22Rv1 (cell line): Measurements from ENCODE around the gene DSCAML1.
"Not testable (repeated sequence)": the region's sequence is repeated elsewhere in the genome, so short reads cannot be mapped to it uniquely, and the experiment has no call there.

ENCODE experiments used
- H3K27ac ChIP-seq: fragments of 450-650 bp; 2 replicates; pipeline ENCODE4 v1.5.1; 2017
- CTCF ChIP-seq: fragments of 450-650 bp; IDR thresholded peaks from 2 replicates; pipeline ENCODE4 v1.5.1; 2017; ENCODE audit warnings: mild to moderate bottlenecking
- ZFX ChIP-seq: fragments of 450-650 bp; IDR thresholded peaks from 2 replicates; pipeline ENCODE4 v1.6.1; 2017; ENCODE audit warnings: antibody characterized with exemption, borderline replicate concordance

DSCAML1 gene

GRCh38 chr11:117816151-117816741, 19.2 kb upstream of the DSCAML1 start:
- TF ChIP-seq ZFX: no peak
- no peak for TF ChIP-seq CTCF
- H3K27ac ChIP-seq: no peak overlapping the region

GRCh38 chr11:117815262-117815803, 18.3 kb upstream of the DSCAML1 start:
- TF ChIP-seq CTCF (no peak), ZFX (no peak)
- H3K27ac ChIP-seq: no peak overlapping the region

GRCh38 chr11:117814766-117815261, 17.8 kb upstream of the DSCAML1 start:
- TF ChIP-seq ZFX (no peak), CTCF (no peak)
- no peak overlapping the region for H3K27ac ChIP-seq

- TF ChIP-seq ZFX (no peak), CTCF (no peak)
- H3K27ac ChIP-seq: no peak overlapping the region
These were observed 17.3 kb upstream of the DSCAML1 start for GRCh38 chr11:117814204-117814765.

- H3K27ac ChIP-seq: not testable (repeated sequence)
These were observed 13.0 kb upstream of the DSCAML1 start for GRCh38 chr11:117810056-117810451.

GRCh38 chr11:117809236-117810055, 12.4 kb upstream of the DSCAML1 start:
- TF ChIP-seq CTCF (peak; percentile 78), ZFX (no peak)
- no peak overlapping the region for H3K27ac ChIP-seq

GRCh38 chr11:117808784-117809183, 11.8 kb upstream of the DSCAML1 start:
- no peak overlapping the region for H3K27ac ChIP-seq
- TF ChIP-seq ZFX (no peak), CTCF (no peak)
